SKM-1 (cell line): ENCODE data around the gene BARHL2.

Experiments used
- DNase-seq: peaks from one replicate; lab custom pipeline; 2025; ENCODE audit not compliant: unreplicated experiment; lab: John Stamatoyannopoulos, UW

The BARHL2 gene

DNA sequence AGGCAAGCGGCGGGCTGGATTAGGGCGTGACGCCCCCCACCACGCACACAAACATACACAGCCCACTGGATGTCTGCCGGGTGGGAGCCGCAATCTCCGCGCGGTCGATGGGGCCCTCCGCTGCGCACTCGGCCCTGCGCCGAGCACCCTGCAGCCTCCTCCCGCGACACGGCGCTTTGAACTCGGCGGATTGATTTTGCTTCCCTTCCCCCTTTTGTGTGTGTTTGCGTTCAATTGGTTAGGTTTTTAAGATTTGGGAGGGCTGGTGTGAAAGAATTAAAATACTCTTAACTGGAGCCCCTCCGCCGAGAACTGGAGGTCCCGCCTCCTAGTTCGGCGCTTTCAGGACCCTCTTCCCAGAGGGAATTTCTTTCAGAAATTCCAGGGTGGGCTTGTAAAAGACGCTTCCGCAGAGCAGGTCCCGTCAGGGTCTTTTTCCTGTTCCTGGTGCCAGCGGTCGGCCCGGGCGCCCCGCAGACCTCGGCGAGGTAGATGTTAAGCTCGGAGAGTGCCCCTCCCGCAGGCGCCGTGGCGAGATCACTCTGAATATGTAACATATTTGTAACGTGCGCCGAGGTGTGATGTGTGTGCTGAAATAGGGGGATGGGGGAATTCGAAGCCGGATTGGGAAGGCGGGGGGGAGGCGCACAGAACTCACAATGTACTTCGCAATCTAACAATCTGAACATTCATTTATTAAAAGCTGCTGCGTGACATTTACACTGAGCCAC lies 8.0 kb upstream of the BARHL2 start:
- no peak for DNase-seq

DNA sequence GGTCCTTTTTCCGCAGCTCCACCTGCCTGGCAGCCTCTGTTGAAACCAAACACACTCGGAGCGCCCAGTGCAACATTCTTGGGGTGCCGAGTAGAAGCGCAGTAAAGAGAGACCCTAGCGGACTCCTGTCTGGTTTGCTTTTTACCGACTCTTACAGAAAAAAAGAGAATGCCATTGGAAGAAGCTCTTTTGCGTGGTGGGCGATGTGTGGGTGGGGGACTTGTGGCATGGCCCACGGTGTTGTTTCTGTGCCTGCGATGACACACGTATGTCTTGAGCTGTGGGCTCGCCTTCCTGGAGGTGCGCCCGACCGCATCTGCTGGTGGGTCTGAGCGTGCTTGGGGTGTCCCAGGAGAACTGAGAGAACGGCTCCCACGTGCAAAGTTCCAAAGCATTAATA lies 7.3 kb upstream of the BARHL2 start:
- DNase-seq, result no peak

DNA sequence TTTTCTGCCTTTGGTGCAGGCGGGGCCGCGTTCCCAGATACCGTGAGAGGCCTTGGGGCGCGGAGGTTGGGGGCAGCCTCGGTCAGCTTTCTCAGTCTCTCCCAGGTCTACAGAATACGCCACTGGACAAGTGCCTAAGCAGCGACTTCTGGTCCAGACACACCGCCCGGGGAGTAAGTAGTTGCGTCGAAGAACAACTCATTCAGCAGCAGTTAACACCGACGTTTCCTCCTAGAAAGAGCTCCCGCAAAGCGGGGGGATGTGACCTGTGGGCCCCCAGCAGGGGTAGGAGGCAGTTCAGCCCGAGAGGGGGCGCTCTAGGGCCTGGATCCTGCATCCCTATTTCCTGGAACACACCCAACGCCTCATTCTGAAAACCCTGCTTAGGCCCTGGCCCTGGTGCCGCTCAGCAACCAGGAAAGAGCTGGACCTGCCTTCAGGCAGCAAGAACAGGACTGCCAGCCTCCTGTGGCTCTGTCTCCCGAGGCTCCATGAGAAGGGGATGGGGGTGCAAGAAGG lies 6.5 kb upstream of the BARHL2 start:
- DNase-seq, result no peak

DNA sequence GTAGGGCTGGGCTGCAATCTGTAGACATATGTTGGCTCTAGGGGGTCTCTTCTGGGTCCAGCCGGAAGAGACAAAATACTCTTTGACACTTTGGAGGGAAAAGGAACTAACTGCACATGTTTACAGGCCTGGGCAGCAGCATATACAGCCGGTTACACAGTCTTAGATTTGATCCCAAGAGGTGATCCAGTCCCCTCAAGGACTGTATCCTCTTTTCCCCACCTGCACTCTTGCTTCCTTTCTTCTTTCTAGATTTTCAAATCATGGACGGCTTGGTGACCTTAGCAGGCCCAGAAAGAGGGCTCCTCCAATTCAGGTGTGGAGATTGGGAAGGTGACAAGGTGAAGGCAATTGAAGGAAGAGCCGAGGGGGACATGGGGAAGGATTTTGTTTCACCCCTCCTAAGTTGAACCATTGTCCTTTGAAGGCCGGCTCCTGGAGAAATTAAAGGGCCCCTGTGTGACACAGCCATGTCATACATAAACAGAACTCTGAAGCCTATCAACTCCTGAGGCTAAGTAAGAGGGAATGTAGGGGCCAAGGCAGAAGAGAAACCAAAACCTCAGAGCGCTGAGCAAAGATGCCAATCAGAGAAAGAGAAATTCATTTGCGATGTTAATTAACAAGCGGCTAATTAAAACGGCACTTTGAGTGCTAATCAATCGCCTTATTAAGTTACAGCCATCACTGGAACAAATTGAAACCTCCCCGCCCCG lies 5.9 kb upstream of the BARHL2 start:
- DNase-seq, result no peak

DNA sequence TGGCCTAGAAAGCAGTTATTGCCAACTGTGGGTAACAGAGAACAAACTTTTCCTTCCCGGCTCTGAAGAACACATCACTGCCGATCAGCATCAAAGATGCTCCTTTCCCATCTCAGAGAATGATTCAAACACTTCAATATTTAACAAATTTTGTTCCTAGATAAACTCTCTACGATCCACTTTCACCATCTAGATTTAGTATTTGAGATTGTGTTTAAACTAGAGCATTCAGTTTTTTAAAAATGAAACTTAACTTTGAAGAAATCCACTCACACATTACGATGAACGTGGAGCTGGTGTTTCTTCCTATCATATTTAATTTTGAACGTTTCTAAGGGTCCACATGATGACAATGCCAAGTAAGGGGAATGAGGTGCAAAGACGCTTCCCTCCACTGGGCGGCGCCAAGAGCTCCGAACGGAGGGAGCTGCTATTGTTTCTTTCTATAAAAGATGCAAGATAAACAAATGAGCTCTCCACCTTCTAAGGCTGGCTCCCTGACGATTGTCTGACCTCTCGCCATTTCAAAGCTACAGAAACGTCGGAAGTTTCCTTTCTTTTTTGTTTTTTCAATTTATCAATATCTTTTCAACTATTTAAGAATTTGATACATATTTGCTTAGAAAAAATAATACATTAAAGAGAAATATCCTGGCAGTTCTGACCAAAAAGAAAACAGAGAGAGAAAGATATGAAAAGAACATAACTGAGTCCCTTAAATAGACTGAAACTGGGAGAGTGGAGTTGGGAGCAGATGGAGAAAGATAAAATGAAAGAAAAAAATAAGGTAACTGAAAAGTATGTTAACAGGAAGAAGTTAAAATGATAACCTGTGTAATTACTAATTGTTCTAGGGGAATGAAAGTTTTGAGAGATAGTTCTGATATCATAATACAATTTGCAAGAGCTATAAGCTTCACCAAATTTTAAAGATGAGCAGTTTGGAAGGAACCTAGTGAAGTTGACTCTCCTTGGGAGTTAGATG lies 4.4 kb upstream of the BARHL2 start:
- peak; percentile 32 for DNase-seq

DNA sequence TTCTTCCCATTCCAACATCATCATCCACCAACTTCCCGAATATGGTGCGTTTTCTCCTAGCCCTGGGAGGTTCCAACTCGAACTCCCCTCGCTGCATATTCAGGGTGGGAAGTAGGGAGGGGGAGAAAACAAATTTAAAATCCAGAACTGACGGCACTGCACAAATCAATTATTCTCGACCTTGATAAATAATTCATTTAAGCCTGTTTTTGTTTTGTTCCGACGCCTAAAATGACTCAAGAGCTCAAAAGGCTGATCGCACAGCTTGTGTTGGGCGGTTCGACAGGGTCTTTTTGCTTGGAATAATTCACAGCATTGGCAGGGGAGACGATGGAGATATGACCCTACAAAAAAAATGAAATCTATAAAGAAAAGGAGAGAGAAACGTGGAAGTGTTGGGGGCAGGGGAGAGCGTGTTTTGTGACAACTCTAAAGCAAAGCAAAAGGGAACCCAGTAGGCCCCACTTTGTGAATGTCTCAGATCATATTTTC lies 3.1 kb upstream of the BARHL2 start:
- DNase-seq, result no peak

DNA sequence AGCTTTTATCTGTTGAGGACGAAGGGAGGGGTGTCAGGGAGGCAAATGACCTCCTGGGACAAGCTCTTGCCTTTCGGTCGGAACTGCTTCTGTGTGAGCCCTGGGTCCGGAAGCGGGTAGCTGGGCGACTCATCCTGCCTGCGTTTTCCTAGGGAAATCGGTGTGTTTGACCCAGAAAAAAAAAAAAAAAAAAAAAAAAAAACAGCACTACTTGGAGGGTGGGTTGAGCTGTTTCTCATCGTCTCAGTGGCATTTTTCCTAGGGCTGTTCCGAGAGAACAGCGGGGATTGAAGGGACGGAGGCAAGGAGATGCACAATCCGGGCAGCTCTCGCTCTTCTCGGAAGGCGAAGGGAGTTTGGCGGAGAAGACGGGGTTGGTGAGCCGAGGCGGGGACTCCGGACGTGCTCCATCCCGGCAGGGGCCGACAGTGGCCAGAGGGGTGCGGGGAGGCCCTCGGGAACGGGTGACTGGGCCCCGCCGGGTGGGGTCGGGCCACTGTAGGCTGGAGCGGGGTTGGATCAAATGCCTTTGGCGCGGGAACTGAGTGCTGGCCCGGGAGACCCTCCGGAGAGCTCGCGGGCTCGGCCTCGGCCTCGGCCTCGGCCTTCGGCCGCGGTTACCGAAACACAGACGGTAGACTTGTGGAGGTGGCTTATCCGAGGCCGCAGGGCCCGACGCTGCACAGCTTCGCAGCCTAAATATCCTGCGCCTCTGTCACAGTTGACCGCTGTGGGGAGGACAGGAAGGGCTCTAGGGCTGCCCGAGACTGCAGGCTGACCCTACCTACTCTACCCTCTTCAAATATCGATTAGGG lies 2.4 kb upstream of the BARHL2 start:
- DNase-seq, result no peak

DNA sequence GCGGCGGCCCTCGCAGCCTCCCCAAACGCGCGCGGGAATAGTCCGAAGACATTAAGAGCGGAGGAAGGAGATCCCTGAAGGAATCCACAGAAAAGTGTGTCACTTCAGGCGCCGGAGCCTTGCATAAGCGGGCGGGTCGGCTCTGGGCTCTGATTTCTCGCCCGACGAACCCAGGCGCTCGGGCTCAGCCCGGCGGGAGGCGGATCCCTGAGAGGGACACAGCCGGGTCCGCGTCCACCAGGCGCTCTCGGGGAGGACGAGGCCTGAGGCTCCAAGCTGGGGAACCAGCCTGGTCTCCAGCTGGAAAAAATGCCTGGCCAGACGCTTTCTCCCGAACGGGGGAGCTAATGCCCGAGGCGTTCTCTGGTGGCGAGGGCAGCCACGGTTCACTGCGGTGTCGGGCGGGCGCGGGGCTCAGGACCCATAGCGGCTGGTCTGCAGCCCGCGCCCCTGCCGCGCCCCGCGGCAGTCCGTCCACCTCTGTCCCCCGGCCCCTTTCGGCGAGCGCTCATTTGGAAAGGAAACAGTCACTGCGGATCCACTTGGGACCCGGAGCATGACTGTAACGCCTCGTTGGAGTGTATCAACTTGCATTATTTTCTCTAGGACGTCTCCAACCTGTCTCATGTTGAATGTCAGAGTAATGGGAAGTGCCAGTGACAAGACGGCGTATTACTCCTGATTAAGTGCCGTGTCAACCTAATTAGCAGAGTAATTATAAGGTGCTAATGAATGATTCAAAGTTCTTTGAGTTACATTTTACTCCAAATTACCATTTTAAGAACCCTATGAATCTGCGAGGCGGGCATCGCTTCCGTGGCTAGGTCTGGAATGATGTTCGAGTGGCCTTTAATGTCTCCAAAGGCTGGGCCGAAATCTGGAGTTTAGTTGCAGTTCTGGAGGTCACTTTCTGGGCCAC lies 1.6 kb upstream of the BARHL2 start:
- DNase-seq, result no peak

DNA sequence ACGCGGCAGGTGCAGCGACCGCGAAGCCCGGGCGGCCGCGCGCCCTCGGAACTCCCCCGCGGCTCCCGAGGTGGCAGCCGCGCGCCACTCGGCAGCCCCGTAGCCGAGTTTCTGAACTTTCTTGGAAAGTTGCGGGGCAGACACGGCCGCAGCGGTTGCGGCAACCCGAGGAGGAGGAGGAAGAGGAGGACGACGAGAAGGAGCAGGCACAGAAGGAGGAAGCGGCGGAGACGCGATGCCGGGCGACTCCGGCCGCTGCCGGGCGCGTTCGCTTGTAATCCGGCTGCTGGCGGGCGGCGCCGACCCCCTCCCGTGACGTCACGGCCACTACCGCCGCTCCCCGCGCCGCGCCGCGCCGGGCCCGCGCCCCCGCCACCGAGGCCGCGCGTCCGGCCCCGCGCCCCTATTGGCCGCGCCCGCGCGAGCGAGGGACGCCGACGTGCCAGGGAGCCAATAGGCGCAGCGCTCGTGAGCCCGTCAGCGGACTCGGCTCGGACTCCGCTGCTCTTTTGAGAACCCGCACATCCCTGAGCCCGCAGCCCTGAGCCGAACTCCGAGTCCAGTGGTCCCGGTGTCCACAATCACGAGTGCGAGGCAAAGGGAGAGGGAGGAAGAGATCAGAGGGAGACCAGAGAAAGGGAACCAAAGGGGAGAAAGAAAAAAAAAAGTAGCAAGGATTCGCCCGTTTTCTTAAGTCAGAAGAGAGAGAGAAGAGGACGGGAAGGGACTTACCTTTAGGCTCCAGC lies 736 bp upstream of the BARHL2 start:
- DNase-seq, result no peak

DNA sequence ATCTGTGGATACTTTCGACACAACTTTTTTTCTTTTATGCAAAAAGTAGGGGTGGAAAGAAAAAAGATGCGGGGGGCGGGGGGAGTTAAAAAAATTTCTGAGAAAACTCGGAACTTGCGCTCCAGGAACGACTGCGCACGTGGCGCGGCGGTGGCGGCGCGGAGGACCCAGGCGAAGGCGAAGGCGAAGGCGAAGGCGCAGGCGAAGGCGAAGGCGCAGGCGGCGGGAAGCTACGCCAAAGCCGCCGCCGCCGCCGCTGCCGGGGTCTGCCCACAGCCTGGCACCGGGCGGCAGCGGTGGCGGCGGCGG lies 208 bp upstream of the BARHL2 start:
- no peak for DNase-seq

DNA sequence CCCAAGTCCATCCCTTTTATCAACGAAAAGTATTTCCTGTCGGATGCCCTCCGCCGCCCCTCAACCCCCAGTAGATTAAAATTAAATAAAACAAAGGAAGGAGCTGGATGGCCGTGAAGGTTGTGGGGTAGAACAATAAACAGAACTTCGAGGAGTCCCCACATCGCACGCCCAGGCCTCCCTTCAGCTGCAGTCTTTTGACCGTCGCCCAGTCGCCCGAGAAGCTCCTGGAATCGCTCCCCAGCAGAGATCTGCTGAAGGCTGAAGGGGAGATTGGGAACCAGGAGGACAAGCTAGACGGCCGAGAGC lies 905 bp downstream of the BARHL2 start:
- no peak for DNase-seq

DNA sequence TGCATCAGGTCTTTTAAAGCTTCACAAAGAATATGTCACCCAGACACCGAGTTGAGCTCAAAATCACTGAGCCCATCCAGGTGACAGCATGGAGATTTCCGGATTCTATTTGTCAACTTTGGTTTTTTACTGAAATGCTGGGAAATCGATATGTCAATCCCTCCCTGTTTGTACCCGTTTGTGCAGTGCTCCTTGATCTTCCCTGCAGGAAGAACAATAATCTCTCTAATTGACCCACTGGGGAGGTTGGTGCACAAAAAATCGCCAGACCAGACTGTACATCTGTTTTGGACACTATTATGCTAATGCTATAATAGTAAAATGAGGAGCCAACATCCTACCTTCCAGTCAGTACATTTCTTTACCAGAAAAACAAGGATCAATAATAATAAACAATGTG lies 1.8 kb downstream of the BARHL2 start:
- no peak for DNase-seq

DNA sequence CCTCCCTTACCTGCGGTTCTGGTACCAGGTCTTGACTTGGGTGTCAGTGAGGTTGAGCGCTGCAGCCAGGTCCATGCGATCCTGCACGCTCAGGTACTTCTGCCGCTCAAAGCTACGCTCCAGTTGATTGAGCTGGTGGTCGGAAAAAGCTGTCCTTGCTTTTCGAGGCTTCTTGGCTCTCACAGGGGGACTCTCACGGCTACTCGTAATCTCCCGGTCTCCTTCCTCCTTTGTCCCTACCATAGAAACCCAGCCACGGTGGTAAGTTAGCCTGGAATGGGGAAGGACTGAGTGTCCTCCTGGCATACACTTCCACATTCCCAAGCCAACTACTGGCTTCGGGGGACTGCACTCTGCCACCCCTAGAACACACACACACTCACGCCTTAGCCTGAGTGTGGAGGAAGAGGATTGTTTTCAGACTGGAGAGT lies 2.6 kb downstream of the BARHL2 start:
- no peak for DNase-seq

DNA sequence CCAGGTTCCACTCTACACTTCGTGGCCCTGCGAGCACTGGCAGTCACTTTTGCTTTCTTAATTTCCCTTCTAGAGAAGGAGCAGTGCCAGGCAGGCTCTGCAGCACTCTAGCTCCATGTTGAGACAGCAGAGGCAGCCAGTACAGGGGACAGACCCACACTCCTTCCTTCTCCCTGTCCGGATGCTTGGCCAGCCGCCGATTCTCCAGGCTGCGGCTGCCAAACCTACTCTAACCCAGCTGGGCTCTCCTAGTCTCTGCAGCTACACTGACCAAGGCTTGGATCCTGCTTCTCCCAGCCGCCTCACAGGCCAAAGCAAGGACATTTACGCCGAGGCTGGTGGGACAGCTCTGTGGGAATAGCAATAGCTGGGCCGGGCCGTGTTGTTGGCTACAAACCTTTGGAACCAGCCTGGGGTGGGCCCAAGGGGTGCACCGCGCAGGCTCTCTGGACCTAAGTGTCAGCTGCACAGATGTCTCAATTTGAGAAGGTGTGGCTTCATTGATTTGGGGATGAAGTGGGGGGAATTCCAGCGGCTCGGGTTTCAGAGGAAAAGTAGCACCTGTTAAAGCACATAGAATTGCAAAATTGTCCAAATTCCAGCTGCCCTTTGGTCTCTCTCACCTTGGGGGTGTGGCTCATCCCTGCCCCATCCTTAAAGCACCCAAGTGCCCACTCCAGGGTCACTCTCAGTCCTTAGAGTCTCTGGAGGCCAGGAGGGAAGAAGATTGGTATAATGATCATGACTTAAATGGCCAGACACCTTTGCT lies 3.2 kb downstream of the BARHL2 start:
- no peak for DNase-seq

DNA sequence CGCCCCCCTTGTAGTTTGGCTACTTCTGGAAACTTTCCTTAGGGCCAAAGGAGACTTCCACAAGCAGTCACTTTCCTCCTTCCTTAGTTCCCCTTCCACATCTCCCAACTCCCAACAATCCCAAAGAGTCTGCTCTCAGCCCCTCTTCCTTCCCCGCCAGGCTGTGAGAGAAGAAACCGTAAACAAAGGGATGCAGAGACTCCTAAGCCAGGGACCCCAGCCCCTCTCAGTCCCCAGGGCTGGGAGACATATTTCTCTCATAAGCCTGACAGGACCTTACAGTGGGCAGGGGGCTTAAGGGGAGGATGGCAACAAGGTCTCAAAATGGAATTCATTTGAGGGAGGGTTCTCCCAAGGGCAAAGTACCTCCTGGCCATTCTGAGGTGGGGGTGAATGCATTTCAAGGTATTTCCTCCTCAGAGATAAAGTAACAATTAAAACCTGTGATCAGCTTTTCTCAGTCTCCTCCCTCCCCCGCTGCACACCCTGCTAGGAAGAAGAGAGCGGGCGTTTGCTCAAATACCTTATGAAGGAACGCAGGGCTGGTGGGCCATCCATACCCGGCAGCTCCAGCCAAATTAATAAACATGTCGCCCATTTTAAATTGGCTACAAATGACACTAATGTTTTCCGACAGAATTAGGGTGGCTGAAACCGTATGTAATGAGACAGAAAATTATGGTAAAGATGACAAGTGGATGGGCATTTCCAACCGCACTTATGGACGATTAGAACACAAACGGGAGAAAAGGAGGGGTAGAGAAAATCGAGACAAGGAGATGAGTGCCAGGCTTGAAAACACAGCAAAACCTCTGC lies 4.0 kb downstream of the BARHL2 start:
- DNase-seq, result no peak

DNA sequence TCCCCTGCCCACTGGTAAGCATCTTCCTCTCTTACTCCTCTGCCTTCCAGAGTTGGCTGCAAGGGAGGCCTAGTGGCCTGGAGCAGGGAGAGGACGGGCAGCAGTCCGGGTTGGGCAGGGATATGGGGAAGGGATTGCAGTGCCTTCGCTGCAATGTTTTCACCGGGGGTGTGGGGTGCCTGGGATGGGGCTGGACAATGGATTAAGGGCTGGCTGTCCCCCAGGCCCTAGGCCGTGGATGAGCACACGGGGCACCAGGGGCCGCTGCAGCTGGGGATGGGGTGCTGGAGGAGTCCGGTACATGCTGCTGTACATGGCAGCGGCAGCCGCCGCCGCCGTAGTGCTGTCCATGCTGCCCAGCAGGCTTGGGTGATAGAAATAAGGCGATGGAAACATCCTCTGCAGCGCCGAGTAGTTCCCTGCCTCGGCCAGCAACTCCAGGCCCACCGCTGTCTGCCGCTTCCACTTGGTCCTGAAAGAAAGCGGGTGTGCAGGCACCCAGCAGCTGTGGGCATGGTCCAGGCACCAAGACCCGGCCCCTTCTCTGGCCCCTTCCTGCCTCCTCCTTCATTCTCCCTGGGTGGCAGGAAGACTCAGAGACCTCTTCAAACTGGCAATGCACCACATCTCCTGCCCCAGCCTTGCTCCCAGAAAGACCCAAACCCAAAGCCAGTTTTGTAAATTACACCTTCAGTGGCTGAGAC lies 4.8 kb downstream of the BARHL2 start:
- DNase-seq, result no peak

DNA sequence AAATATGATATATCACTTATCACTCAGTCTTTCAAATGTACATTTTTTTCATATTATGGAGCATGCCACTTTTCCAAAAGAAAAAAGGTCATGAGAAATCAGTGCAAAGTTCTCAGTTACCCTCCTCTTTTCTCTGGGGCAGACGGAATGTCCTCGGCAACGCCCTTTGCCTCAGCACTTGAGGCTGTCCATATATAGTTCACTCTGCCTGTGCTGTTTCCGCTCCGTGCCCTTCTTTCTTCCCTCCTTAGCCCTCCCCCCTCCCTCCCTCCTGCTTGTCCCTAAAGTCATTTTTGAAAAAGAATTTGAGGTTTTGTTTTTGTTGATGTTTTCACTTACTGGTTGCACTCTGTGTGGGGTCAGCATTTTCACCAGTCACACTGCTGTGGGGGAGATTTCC lies 5.4 kb downstream of the BARHL2 start:
- no peak for DNase-seq
